DND-41 (cell line): ENCODE results near the gene ZFHX3.
A peak's percentile ranks its signal among the peaks of the same experiment; 100 is the strongest.

ENCODE experiments used
- ATAC-seq: fragments of 200-7000 bp; cut with Tn5 transposase; 3 replicates; pipeline ENCODE4 v1.9.1; 2021; ENCODE audit warnings: low read depth; ENCODE audit not compliant: insufficient read depth
- DNase-seq: peaks from one replicate; pipeline ENCODE4 v3.0.0-alpha.2; 2020
- H2AFZ ChIP-seq: 2 replicates; pipeline ENCODE4 v1.6.0; 2012; ENCODE audit warnings: low read depth, low read length
- H3K27ac ChIP-seq: 2 replicates; pipeline ENCODE4 v1.5.1; 2012; ENCODE audit warnings: low read length, inconsistent platforms
- H3K27me3 ChIP-seq: fragments of 200-600 bp; sonication (generic); 2 replicates; pipeline ENCODE4 v1.6.0; 2012; ENCODE audit warnings: low read length, mild to moderate bottlenecking, inconsistent platforms; ENCODE audit not compliant: insufficient read depth, poor library complexity
- H3K36me3 ChIP-seq: 2 replicates; pipeline ENCODE4 v1.5.1; 2012; ENCODE audit warnings: low read length, inconsistent platforms; ENCODE audit not compliant: insufficient read depth
- H3K4me1 ChIP-seq: 2 replicates; pipeline ENCODE4 v1.5.1; 2012; ENCODE audit warnings: mild to moderate bottlenecking, low read length; ENCODE audit not compliant: insufficient read depth
- H3K4me2 ChIP-seq: 2 replicates; pipeline ENCODE4 v1.6.0; 2012; ENCODE audit warnings: mild to moderate bottlenecking, moderate library complexity, low read length, inconsistent platforms; ENCODE audit not compliant: insufficient read depth
- H3K4me3 ChIP-seq, 2 experiments: fragments of 200-600 bp in 1 of 2; shearing (Covaris generic) in 1 of 2; 2 replicates each; pipeline ENCODE4 v1.5.1; 2012 to 2016; ENCODE audit warnings: inconsistent platforms in 2 of 2, low read length in 2 of 2, mild to moderate bottlenecking in 2 of 2, low read depth in 1 of 2, moderate library complexity in 1 of 2
- H3K79me2 ChIP-seq: 2 replicates; pipeline ENCODE4 v1.6.0; 2012; ENCODE audit warnings: low read length, inconsistent platforms; ENCODE audit not compliant: insufficient read depth
- H3K9ac ChIP-seq: 2 replicates; pipeline ENCODE4 v1.6.0; 2012; ENCODE audit warnings: low read depth, mild to moderate bottlenecking, inconsistent platforms, low read length, moderate library complexity
- H3K9me3 ChIP-seq: 2 replicates; pipeline ENCODE4 v1.5.1; 2012; ENCODE audit warnings: low read length, moderate library complexity, mild to moderate bottlenecking, inconsistent platforms; ENCODE audit not compliant: insufficient read depth, severe bottlenecking
- H4K20me1 ChIP-seq: 2 replicates; pipeline ENCODE4 v1.6.0; 2012; ENCODE audit warnings: low read length; ENCODE audit not compliant: insufficient read depth
- EZH2 ChIP-seq: IDR thresholded peaks from 3 replicates; pipeline ENCODE4 v1.6.1; 2012; ENCODE audit warnings: borderline replicate concordance, low read depth, mild to moderate bottlenecking, moderate library complexity, low read length, inconsistent platforms; ENCODE audit not compliant: severe bottlenecking
- TF ChIP-seq, protein P1 (sequence below): IDR thresholded peaks from 2 replicates; pipeline ENCODE4 v1.5.1; 2012; ENCODE audit warnings: borderline replicate concordance, low read length, moderate library complexity, mild to moderate bottlenecking; ENCODE audit not compliant: poor library complexity, severe bottlenecking; ENCODE audit errors: extremely low read depth

ZFHX3 gene

GRCh38 chr16:72808754-72809153, 239.2 kb downstream of the ZFHX3 start:
- no peaks in the 10 kb centered on the region for H3K79me2 ChIP-seq
- no peak for DNase-seq
- no peak overlapping the region for H3K4me3 ChIP-seq
- TF ChIP-seq, protein P1, sequence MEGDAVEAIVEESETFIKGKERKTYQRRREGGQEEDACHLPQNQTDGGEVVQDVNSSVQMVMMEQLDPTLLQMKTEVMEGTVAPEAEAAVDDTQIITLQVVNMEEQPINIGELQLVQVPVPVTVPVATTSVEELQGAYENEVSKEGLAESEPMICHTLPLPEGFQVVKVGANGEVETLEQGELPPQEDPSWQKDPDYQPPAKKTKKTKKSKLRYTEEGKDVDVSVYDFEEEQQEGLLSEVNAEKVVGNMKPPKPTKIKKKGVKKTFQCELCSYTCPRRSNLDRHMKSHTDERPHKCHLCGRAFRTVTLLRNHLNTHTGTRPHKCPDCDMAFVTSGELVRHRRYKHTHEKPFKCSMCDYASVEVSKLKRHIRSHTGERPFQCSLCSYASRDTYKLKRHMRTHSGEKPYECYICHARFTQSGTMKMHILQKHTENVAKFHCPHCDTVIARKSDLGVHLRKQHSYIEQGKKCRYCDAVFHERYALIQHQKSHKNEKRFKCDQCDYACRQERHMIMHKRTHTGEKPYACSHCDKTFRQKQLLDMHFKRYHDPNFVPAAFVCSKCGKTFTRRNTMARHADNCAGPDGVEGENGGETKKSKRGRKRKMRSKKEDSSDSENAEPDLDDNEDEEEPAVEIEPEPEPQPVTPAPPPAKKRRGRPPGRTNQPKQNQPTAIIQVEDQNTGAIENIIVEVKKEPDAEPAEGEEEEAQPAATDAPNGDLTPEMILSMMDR: no peak
- no peak for TF ChIP-seq EZH2
- no peak overlapping the region for H3K9ac ChIP-seq
- H3K27me3 ChIP-seq: no peaks in the 10 kb centered on the region
- no peaks in the 10 kb centered on the region for H4K20me1 ChIP-seq
- H3K4me1 ChIP-seq: no peaks in the 10 kb centered on the region
- H3K4me2 ChIP-seq: no peak overlapping the region
- no peaks in the 10 kb centered on the region for H3K9me3 ChIP-seq
- no peak for ATAC-seq
- H2AFZ ChIP-seq: no peak overlapping the region
- no peak overlapping the region for H3K27ac ChIP-seq
- H3K36me3 ChIP-seq: peaks cover 8% of the 10 kb centered on the region; the same call in 1 of the 2 replicates

DNA sequence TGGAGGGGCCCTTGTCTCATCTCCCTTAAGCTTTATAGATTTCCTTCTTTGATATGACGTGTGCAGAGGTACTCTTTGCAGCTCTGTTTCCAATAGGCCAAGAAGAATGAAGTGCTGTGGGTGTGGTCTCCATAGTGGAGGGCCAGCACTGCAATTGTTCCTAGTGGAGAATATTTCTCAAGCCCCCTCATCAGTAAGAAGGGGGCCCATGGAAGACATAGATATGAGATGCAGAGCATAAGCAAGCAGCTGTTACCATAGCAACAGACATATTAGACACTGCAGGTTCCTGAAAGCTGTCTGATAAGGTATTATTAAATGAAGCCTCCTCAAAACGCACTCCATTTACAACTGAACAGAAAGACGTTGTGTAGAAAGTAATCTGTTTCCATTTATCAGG, 240.7 kb downstream of the ZFHX3 start:
- Histone ChIP-seq H4K20me1 (no peaks in the 10 kb centered on the region), H3K4me2 (no peak overlapping the region)
- ATAC-seq: no peak

GRCh38 chr16:72805486-72805885, 242.4 kb downstream of the ZFHX3 start:
- Histone ChIP-seq H3K36me3 (no peaks in the 10 kb centered on the region), H3K4me3 (no peak overlapping the region), H3K4me1 (no peaks in the 10 kb centered on the region), H3K27me3 (no peaks in the 10 kb centered on the region), H3K9me3 (no peaks in the 10 kb centered on the region), H3K4me2 (no peak overlapping the region), H3K79me2 (no peaks in the 10 kb centered on the region), H2AFZ (no peak overlapping the region), H3K9ac (no peak overlapping the region), H3K27ac (no peak overlapping the region), H4K20me1 (no peaks in the 10 kb centered on the region)
- TF ChIP-seq, protein P1: no peak
- no peak for TF ChIP-seq EZH2
- ATAC-seq (peak; percentile 40; the same call in 2 of the 3 replicates), DNase-seq (no peak)

More for the DNA sequence above, 240.7 kb downstream of the ZFHX3 start:
- peaks cover 8% of the 10 kb centered on the region; the same call in 1 of the 2 replicates for H3K36me3 ChIP-seq
- no peaks in the 10 kb centered on the region for H3K4me1 ChIP-seq
- H3K9me3 ChIP-seq: no peaks in the 10 kb centered on the region
- no peaks in the 10 kb centered on the region for H3K79me2 ChIP-seq
- H3K9ac ChIP-seq: no peak overlapping the region
- H3K4me3 ChIP-seq: no peak overlapping the region
- H2AFZ ChIP-seq: no peak overlapping the region
- H3K27ac ChIP-seq: no peak overlapping the region
- H3K27me3 ChIP-seq: no peaks in the 10 kb centered on the region
- TF ChIP-seq, protein P1: no peak
- TF ChIP-seq EZH2: no peak
- no peak for DNase-seq

GRCh38 chr16:72800524-72801161, 247.3 kb downstream of the ZFHX3 start:
- ATAC-seq: no peak
- Histone ChIP-seq H2AFZ (no peak overlapping the region), H3K4me1 (no peaks in the 10 kb centered on the region), H3K27me3 (no peaks in the 10 kb centered on the region), H3K79me2 (no peaks in the 10 kb centered on the region), H3K9ac (no peak overlapping the region), H3K36me3 (peaks cover 35% of the 10 kb centered on the region; the same call in 1 of the 2 replicates), H3K9me3 (no peaks in the 10 kb centered on the region), H3K27ac (no peak overlapping the region), H4K20me1 (no peaks in the 10 kb centered on the region), H3K4me2 (no peak overlapping the region), H3K4me3 (no peak overlapping the region)
- TF ChIP-seq, protein P1: no peak
- TF ChIP-seq EZH2: no peak
- DNase-seq: no peak
